ENCODE results near the gene LPCAT1.
"Not testable (repeated sequence)": the region's sequence is repeated elsewhere in the genome, so short reads cannot be mapped to it uniquely, and the experiment has no call there.

Gene LPCAT1

DNA sequence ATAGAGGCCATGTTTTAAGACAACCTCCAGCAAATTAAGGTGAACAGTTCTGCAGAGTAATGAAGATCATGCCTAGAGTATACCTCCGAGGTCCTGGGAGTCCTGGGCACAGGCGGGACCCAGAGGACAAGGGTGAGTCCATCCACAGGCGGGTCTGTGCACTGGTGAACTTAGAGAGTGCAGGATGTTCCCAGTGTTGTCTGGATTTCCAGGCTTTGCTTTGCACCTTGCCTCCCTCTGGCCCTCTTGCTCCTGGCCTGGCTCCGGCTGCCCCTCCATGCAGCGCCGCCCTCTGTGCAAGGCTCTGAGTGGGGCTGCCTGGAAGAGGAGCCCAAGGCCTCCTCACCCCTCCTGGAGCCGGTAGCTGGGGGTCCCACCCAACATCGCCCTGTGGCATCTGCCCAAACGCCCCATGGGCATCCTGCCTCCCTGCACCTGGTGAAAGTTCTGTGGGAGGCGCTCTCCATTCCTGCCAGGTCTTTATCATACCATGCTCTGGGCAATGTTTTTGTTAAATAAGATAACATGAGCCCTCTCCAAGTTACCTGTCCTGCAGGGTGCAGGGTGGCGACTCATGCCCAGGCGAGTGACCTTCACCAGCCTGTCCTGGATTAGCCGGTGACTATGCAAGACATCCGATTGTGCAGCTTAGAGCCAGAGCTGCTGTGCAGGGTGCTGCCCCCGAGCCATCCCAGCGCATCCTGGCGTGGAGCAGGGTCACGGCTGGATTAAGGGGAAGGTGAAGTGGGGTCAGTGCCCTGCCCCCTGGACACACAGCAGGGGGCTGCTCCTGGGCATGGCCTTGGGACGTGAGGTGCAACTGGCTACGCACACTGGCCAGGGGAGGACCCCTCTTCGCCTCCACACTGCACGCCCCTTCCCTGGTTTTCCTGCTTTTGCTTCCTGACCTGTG lies 41.3 kb upstream of the LPCAT1 start:
- TF ChIP-seq, protein P1, sequence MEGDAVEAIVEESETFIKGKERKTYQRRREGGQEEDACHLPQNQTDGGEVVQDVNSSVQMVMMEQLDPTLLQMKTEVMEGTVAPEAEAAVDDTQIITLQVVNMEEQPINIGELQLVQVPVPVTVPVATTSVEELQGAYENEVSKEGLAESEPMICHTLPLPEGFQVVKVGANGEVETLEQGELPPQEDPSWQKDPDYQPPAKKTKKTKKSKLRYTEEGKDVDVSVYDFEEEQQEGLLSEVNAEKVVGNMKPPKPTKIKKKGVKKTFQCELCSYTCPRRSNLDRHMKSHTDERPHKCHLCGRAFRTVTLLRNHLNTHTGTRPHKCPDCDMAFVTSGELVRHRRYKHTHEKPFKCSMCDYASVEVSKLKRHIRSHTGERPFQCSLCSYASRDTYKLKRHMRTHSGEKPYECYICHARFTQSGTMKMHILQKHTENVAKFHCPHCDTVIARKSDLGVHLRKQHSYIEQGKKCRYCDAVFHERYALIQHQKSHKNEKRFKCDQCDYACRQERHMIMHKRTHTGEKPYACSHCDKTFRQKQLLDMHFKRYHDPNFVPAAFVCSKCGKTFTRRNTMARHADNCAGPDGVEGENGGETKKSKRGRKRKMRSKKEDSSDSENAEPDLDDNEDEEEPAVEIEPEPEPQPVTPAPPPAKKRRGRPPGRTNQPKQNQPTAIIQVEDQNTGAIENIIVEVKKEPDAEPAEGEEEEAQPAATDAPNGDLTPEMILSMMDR (conservative IDR thresholded peaks at IDR 0.05; ENCODE audit: low read length): no peak
- DNase-seq (ENCODE audit: low read depth): no peak
- H3K4me3 ChIP-seq (ENCODE audit: low read length): no peak overlapping the region

DNA sequence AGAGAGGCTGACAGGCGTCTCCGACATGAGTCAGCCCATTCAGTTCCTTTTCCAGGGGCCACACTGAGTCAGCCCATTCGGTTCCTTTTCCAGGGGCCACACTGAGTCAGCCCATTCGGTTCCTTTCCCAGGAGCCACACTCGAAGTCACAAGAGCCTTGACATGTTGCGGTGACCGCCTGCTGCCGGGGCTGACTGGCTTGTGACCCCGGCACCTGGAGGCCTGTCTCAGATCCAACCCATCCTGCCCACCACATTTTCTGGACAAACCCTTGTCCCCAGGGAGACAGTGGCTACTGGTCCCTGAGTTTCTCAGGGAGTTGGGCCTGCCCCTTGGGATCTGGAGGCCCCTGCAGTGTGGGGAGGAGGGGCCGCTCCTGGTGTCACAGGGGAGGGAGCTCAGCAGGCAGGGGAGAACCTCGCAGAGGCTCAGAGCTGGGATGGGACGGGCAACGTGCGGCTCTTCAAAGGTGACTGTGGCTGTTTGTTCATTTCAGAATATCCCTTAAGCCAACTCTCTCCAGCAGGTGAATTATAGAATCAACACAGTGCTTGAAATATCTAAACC lies 40.5 kb upstream of the LPCAT1 start:
- TF ChIP-seq, protein P1 (conservative IDR thresholded peaks at IDR 0.05; ENCODE audit: low read length): no peak
- DNase-seq (ENCODE audit: low read depth): peak; percentile 31
- H3K4me3 ChIP-seq (ENCODE audit: low read length): no peak overlapping the region

DNA sequence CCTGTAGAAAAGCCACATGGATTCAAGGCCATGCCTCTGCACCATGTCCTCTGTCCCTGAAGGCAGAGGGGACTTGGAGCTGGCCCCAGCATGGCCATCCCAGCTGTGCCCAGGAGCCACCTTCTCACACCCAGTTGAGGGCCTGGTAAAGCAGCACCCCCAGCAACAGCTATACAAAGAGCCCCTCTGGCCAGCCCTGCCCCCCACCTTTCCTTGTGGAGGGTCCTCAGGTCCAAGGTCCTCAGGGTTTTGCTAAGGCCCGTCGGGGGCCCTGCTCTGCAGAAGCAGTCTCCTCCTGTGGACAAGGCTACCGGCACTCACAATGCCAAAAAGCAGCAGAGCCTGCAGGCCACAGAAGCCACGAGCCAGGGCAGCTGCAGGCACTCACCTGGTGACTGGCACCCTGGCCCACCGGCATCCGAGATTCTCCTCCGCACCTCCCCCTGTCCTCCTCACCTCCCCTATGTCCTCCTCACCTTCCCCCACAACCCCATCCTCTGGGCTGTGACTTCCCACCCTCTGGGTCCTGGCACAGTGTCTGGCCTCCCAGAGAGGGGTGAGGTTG lies 39.9 kb upstream of the LPCAT1 start:
- TF ChIP-seq, protein P1 (conservative IDR thresholded peaks at IDR 0.05; ENCODE audit: low read length): no peak
- no peak for DNase-seq (ENCODE audit: low read depth)
- no peak overlapping the region for H3K4me3 ChIP-seq (ENCODE audit: low read length)

DNA sequence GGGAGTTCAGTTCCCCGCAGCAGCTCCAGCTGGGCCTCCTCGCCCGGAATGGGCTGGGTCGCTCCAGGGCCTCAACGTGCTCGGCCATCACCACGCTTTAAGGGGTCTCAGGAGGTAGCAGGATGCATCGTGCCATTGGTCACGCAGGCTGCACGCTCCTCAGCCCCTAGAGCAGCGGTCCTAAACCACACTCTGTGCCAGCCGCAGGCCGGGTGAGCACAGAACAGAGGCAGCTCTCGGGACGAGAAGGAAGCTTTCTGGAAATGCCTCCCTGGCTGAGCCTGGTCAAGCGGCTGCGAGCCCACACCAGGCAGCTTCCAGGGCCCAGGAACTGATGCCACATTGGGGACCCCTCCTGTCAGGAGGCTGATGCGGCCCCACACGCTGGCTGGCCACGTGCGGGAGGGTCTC lies 39.3 kb upstream of the LPCAT1 start:
- TF ChIP-seq, protein P1 (conservative IDR thresholded peaks at IDR 0.05; ENCODE audit: low read length): no peak
- H3K4me3 ChIP-seq (ENCODE audit: low read length): no peak overlapping the region
- no peak for DNase-seq (ENCODE audit: low read depth)

DNA sequence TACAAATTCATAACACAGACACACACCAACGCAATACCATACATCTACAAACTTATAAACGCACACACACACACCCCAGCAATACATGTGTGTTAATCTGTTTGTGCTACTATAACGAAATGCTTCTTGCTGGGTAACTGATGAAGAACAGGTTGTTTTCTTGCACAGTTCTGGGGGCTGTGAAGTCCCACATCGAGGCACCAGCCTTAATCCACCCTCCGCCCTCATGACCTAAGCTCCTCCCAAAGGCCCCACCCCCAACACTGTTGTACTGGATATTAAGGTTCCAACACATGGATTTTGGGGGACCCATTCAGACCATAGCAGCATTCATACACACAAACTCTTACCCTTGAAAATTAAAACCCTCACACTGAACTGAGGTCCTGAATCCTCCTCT lies 38.8 kb upstream of the LPCAT1 start:
- no peak overlapping the region for H3K4me3 ChIP-seq (ENCODE audit: low read length)
- DNase-seq (ENCODE audit: low read depth): no peak
- TF ChIP-seq, protein P1 (conservative IDR thresholded peaks at IDR 0.05; ENCODE audit: low read length): no peak

DNA sequence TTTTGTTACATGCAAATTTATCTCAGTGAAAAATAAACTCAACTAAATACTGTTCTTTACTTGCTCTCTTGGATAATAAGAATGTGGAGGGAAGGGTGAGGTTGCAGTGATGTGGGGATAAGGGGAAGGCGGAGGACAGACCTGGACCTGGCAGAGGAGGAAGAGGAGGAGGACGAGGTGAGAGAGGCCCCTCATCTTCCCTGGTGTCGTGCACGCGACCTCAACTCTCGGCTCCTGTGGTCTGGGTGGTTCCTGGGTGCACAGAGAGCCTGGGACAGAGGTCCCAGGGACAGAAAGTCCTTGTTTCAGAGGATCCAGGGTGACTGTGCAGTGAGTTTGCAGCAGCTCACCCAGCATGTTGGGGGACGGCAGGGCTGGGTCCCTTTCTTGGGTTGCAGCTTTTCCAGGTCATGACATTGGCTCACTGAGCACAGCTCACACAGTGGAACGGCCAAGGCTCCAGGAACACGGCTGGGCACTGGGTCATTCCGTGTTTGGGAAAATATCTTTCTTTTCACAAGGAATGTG lies 37.7 kb upstream of the LPCAT1 start:
- no peak for DNase-seq (ENCODE audit: low read depth)
- H3K4me3 ChIP-seq (ENCODE audit: low read length): no peak overlapping the region
- TF ChIP-seq, protein P1 (conservative IDR thresholded peaks at IDR 0.05; ENCODE audit: low read length): no peak

DNA sequence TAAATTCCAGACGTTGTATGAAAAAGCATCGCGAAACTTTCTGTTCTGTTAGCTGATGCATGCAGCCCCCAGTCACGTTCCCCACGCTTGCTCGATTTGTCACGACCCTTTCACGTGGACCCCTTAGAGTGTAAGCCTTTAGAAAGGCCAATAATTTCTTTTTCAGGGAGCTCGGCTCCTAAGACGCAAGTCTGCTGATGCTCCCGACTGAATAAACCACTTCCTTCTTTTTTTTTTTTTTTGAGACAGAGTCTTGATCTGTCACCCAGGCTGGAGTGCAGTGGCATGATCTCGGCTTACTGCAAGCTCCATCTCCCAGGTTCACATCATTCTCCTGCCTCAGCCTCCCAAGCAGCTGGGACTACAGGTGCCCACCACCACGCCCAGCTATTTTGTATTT lies 36.7 kb upstream of the LPCAT1 start:
- not testable (repeated sequence) for H3K4me3 ChIP-seq (ENCODE audit: low read length); DNase-seq (ENCODE audit: low read depth)
